Heart right ventricle (tissue), 16 donors: ENCODE data around the gene ARID5B. TPM values are rescaled to one million over a fixed set of nuclear protein-coding genes. Genes with fewer than 3 reads are reported as not detected.
A peak's percentile ranks its signal among the peaks of the same experiment; 100 is the strongest.

ENCODE experiments used
- ATAC-seq, 8 donors: fragments of 200-7000 bp; cut with Tn5 transposase; one replicate each; pipeline ENCODE4 v1.9.1; 2020; ENCODE audit warnings: mild to moderate bottlenecking in 8 of 8, moderate library complexity in 8 of 8, moderate number of reproducible peaks in 1 of 8
- DNase-seq, 2 donors: peaks; one replicate each; pipeline ENCODE4 v3.0.0-alpha.2; 2020
- H3K27ac ChIP-seq, 10 donors: fragments of 200-600 bp; sonication (generic) in 2 of 10; one replicate each; pipeline versions ENCODE4 v1.5.0 to v1.8.0; 2020 to 2022; ENCODE audit warnings: mild to moderate bottlenecking in 3 of 10
- H3K27me3 ChIP-seq, 7 donors: fragments of 200-600 bp; one replicate each; pipeline ENCODE4 v1.8.0; 2021 to 2022; ENCODE audit warnings: mild to moderate bottlenecking in 2 of 7
- H3K36me3 ChIP-seq, 9 donors: fragments of 200-600 bp; sonication (generic) in 1 of 9; one replicate each; pipeline versions ENCODE4 v1.5.0 to v1.8.0; 2020 to 2022; ENCODE audit warnings: mild to moderate bottlenecking in 2 of 9
- H3K4me1 ChIP-seq, 9 donors: fragments of 200-600 bp; sonication (generic) in 1 of 9; one replicate each; pipeline versions ENCODE4 v1.5.0 to v1.8.0; 2020 to 2022; ENCODE audit warnings: mild to moderate bottlenecking in 4 of 9
- H3K4me3 ChIP-seq, 10 donors: fragments of 200-600 bp; sonication (generic) in 2 of 10; one replicate each; pipeline versions ENCODE4 v1.5.0 to v1.8.0; 2020 to 2022; ENCODE audit warnings: mild to moderate bottlenecking in 7 of 10, moderate library complexity in 2 of 10
- H3K9me3 ChIP-seq, 11 donors: fragments of 200-600 bp in 10 of 11; sonication (generic) in 2 of 11; one replicate each; pipeline versions ENCODE4 v1.5.0 to v1.8.0; 2013 to 2022; ENCODE audit warnings: mild to moderate bottlenecking in 2 of 11, control low read depth in 1 of 11, moderate library complexity in 1 of 11
- CTCF ChIP-seq, 9 donors: fragments of 200-600 bp; sonication (generic) in 2 of 9; IDR thresholded peaks; one replicate each; pipeline versions ENCODE4 v1.5.0 to v1.8.0; 2021 to 2022; ENCODE audit warnings: antibody characterized with exemption in 9 of 9, mild to moderate bottlenecking in 5 of 9, moderate library complexity in 1 of 9
- WGBS, 2 donors: extraction: QIAGEN DNeasy Blood & Tissue Kit; methylation state at CpG; one replicate each; pipeline ENCODE4 v1.1.7; 2013; ENCODE audit warnings: inconsistent platforms in 1 of 2; 5-methylcytosine and 5-hydroxymethylcytosine counted together
- intact Hi-C, 10 donors: fragments of 100-400 bp; cut with DNase I; formaldehyde crosslinking; loops; one replicate each; pipeline versions ENCODE4 v1.11.1 to v1.14.2; 2022
- polyA plus RNA-seq, 2 donors: library from polyadenylated mRNA; stranded (reverse); fragments of 200-250 nt; gene quantifications; one replicate each; pipeline ENCODE4 v1.2.3, GENCODE V29; 2013
- total RNA-seq, 10 donors: library from RNA; stranded (reverse); fragmentation: NEBNext Ultra II Directional in 3 of 10; extraction: Animal tissue kit (Norgen Biotek cat#: 25700) in 3 of 10; gene quantifications; one replicate each; pipeline versions ENCODE4 v1.2.1 to v1.2.4, GENCODE V29; 2021 to 2023
- donor health status: Arrhythmogenic right ventricular cardiomyopathy.
- donor health status: ischemic (EF 13 %, LVEDD 7.1; RV severe dilation, severe dysfunction).
- donor health status: healthy with polysubstance abuse.
- donor health status: DM: no; HTN: yes; CAD: no.
- donor health status: DM: no; HTN: no; CAD: no.
- donor health status: ischemic (EF 25% LVEDD 6.9; RV normal size, moderate dysfunction).
- donor health status: ischemic (EF 25% LVEDD 5.7; RV mildly dilated, moderate dysfunction).
- donor health status: healthy.
- donor health status: DM: yes; HTN: yes; CAD: no.
- donor health status: Ischemic cardiomyopathy.
- donor health status: ischemic (EF 35%, LVEDD 5.7; RV mildly dilated, moderate dysfunction).
- donor health status: nonischemic (EF 11% LVEDD 7.7; RV severe dilation, severe dysfunction).
- donor health status: DM: yes; HTN: yes; CAD: no.
- donor health status: PGD.
- donor health status: ischemic (EF 29% LVEDD 5.4; RV normal size, mild dysfunction).
- donor health status: nonischemic (EF 23%, LVEDD 6.1; RV moderate dilation, normal function).

The ARID5B gene
- total and polyA plus RNA-seq, 12 donors = 5.3 to 108 (median 25.5) TPM

DNA sequence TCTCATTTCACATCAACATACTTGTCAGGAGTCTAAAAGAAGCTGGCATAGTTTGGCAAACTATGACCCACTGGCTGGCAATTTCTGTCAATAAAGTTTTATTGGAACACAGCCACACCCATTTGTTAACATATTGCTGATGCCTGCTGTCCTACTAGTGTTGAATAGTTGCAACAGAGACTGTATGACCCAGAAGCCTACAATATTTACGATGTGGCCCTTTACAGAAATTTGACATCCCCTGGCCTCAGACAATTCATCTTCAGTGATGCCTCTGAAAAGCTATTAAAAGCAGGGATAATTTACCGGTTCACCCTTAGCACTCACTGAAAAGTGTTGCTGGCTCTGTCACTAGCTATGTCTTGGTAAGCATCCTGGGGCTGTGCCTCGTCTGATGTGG is 155.2 kb downstream of the ARID5B start:
- H3K27me3 ChIP-seq = no peaks in the 10 kb centered on the region
- peaks cover 24 to 100% (median 93%) of the 10 kb centered on the region in 9 donors for H3K4me1 ChIP-seq
- peak overlapping the region in 5 of 10 donors; percentile 3 to 26 (median 17) for H3K4me3 ChIP-seq
- no peaks in the 10 kb centered on the region for H3K9me3 ChIP-seq
- intact Hi-C loops = no loop called here
- peak overlapping the region; percentile 65 to 98 (median 92) for H3K27ac ChIP-seq
- ATAC-seq (peak in 2 of 8 donors; percentile 4 to 15), DNase-seq (no peak)
- 43 to 48% methylated on average over 3 of the region's 3 CpGs for WGBS, 2 donors
- H3K36me3 ChIP-seq = peaks cover 0 to 85% (median 24%) of the 10 kb centered on the region in 9 donors
- no peak for TF ChIP-seq CTCF (IDR thresholded peaks at IDR 0.05)

DNA sequence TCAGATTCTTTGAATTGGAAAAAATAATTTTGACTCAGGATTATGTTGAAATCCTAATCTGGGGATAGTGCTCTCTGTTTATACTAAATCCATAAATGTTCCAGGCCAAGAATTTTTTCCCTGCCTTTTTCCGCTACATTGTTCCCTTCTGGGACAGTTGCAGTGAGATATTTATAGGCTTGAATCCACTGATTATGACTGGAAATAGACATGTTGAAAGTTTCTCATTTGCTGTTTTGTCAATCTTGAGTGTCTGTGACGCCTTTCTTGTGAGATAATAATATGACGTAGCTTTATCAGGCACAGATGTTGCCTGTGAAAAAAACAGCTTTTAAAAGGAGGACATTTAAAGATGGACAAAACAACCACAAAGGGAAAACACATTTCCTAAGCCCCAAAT is 155.9 kb downstream of the ARID5B start:
- Histone ChIP-seq H3K27me3 (no peaks in the 10 kb centered on the region), H3K4me1 (peaks cover 26 to 100% (median 88%) of the 10 kb centered on the region in 9 donors), H3K27ac (peak overlapping the region; percentile 65 to 98 (median 92)), H3K4me3 (peak overlapping the region in 5 of 10 donors; percentile 5 to 26 (median 17)), H3K36me3 (peaks cover 0 to 85% (median 22%) of the 10 kb centered on the region in 9 donors), H3K9me3 (no peaks in the 10 kb centered on the region)
- ATAC-seq = peak; percentile 79 to 91 (median 88)
- WGBS, 2 donors = 7 to 11% methylated on average over 3 of the region's 3 CpGs
- no peak for TF ChIP-seq CTCF (IDR thresholded peaks at IDR 0.05)
- DNase-seq = peak in 1 of 2 donors; percentile 65
- intact Hi-C loops = no loop called here

- no peaks in the 10 kb centered on the region for H3K27me3 ChIP-seq
- H3K36me3 ChIP-seq = peaks cover 0 to 84% (median 17%) of the 10 kb centered on the region in 9 donors
These were observed 156.4 kb downstream of the ARID5B start for GRCh38 chr10:62057850-62058249.

DNA sequence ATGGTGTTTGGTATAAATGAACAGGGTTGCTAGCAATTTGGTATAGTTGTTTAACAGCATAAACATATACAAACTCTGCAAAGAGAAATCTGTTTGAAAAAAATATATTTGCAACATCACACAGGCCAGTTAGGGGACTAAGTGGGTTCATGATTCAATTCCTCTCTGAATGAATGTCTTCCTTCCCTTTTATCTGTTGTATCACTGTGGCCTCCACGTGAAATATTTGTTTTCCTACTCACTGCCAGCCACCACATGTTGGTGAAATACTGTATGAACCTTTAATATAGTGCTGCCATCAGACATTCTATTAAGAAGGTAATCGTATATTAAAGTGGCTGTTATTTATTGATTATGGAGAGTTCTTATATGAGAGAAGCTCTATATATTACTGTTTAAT is 157.0 kb downstream of the ARID5B start:
- Histone ChIP-seq H3K4me3 (peak overlapping the region in 2 of 10 donors; percentile 6 to 15), H3K9me3 (no peaks in the 10 kb centered on the region), H3K4me1 (peaks cover 27 to 100% (median 82%) of the 10 kb centered on the region in 9 donors), H3K27me3 (no peaks in the 10 kb centered on the region), H3K36me3 (peaks cover 0 to 84% (median 11%) of the 10 kb centered on the region in 9 donors), H3K27ac (peak overlapping the region; percentile 65 to 98 (median 92))
- intact Hi-C loops = no loop called here
- 52 to 54% methylated on average over 2 of the region's 2 CpGs for WGBS, 2 donors
- no peak for DNase-seq
- TF ChIP-seq CTCF (IDR thresholded peaks at IDR 0.05) = no peak
- no peak for ATAC-seq

More at GRCh38 chr10:62057850-62058249, 156.4 kb downstream of the ARID5B start:
- Histone ChIP-seq H3K4me3 (peak overlapping the region in 6 of 10 donors; percentile 2 to 26 (median 10)), H3K27ac (peak overlapping the region; percentile 65 to 98 (median 92)), H3K9me3 (no peaks in the 10 kb centered on the region), H3K4me1 (peaks cover 27 to 100% (median 83%) of the 10 kb centered on the region in 9 donors)
- no peak for TF ChIP-seq CTCF (IDR thresholded peaks at IDR 0.05)
- DNase-seq (no peak), ATAC-seq (no peak)
- intact Hi-C loops = no loop called here
- WGBS, 2 donors = 54 to 61% methylated on average over 5 of the region's 5 CpGs
